Memory B cell (primary cell): Measurements from ENCODE around the gene TMEM38B.
"Not testable (repeated sequence)": the region's sequence is repeated elsewhere in the genome, so short reads cannot be mapped to it uniquely, and the experiment has no call there.

Experiments used
- ATAC-seq: fragments of 150-1000 bp; cut with Tn5 transposase; 2 replicates; pipeline ENCODE4 v1.10.0; 2021; ENCODE audit warnings: low read depth, mild to moderate bottlenecking, moderate library complexity
- DNase-seq, 2 donors: peaks; one replicate each; pipeline ENCODE4 v3.0.0; 2022; ENCODE audit warnings: low spot score in 2 of 2
- H3K27ac Mint-ChIP-seq: one replicate; pipeline ENCODE4 v1.8.0; 2022; ENCODE audit warnings: mild to moderate bottlenecking, moderate library complexity, mixed read lengths
- H3K27me3 Mint-ChIP-seq: one replicate; pipeline ENCODE4 v1.8.0; 2022; ENCODE audit warnings: mixed read lengths
- H3K36me3 Mint-ChIP-seq: one replicate; pipeline ENCODE4 v1.8.0; 2022; ENCODE audit warnings: mild to moderate bottlenecking, mixed read lengths
- H3K4me1 Mint-ChIP-seq: one replicate; pipeline ENCODE4 v1.8.0; 2022; ENCODE audit warnings: mixed read lengths
- H3K4me3 Mint-ChIP-seq: one replicate; pipeline ENCODE4 v1.8.0; 2022; ENCODE audit warnings: mild to moderate bottlenecking, moderate library complexity, mixed read lengths
- H3K9me3 Mint-ChIP-seq: one replicate; pipeline ENCODE4 v1.8.0; 2022; ENCODE audit warnings: mixed read lengths

Gene TMEM38B

DNA sequence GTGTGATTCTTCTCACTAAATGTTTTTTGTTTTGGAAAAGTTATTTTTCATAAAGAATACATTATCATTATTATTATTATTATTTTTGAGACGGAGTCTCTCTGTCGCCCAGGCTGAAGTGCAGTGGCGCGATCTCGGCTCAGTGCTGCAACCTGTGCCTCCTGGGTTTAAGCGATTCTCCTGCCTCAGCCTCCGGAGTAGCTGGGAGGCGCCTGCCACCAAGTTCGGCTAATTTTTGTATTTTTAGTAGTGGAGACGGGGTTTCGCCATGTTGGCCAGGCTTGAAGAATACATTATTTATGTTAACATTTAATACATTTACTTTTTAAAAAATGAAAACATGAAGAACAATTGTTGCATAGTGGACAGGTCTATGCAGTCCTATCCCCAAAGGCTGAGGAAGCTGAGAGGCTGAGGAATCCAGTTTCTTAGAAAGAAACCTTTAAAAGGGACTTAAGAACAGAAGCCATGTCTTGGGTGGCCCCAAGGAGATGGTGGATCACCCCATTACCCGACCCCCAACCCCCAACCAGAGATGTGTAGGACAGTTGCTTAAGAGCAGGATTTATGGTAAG, 2.0 kb downstream of the TMEM38B start:
- Mint-ChIP-seq H3K4me1 (peaks cover 34% of the 10 kb centered on the region), H3K4me3 (no peak overlapping the region), H3K27ac (no peak overlapping the region), H3K9me3 (no peaks in the 10 kb centered on the region), H3K36me3 (peaks cover 2% of the 10 kb centered on the region), H3K27me3 (peaks cover 5% of the 10 kb centered on the region)
- ATAC-seq, result no peak
- no peak for DNase-seq

GRCh38 chr9:105697871-105698270, 3.5 kb downstream of the TMEM38B start:
- Mint-ChIP-seq H3K4me3 (no peak overlapping the region), H3K27ac (no peak overlapping the region), H3K9me3 (no peaks in the 10 kb centered on the region), H3K36me3 (peaks cover 2% of the 10 kb centered on the region), H3K4me1 (peaks cover 38% of the 10 kb centered on the region), H3K27me3 (peaks cover 5% of the 10 kb centered on the region)
- ATAC-seq (no peak), DNase-seq (no peak)

- ATAC-seq (no peak), DNase-seq (no peak)
- Mint-ChIP-seq H3K36me3 (peaks cover 2% of the 10 kb centered on the region), H3K4me3 (no peak overlapping the region), H3K4me1 (peaks cover 36% of the 10 kb centered on the region), H3K9me3 (no peaks in the 10 kb centered on the region), H3K27ac (no peak overlapping the region), H3K27me3 (peaks cover 4% of the 10 kb centered on the region)
Measured at GRCh38 chr9:105698348-105698870, 4.1 kb downstream of the TMEM38B start.

- DNase-seq (no peak), ATAC-seq (no peak)
- Mint-ChIP-seq H3K4me1 (peaks cover 25% of the 10 kb centered on the region), H3K27ac (no peak overlapping the region), H3K36me3 (peaks cover 2% of the 10 kb centered on the region), H3K9me3 (no peaks in the 10 kb centered on the region), H3K4me3 (no peak overlapping the region), H3K27me3 (no peaks in the 10 kb centered on the region)
Measured at GRCh38 chr9:105700668-105701067, 6.3 kb downstream of the TMEM38B start.

- Mint-ChIP-seq H3K9me3 (no peaks in the 10 kb centered on the region), H3K27ac (no peak overlapping the region), H3K27me3 (no peaks in the 10 kb centered on the region), H3K36me3 (peaks cover 3% of the 10 kb centered on the region), H3K4me1 (peaks cover 25% of the 10 kb centered on the region), H3K4me3 (no peak overlapping the region)
- DNase-seq, result no peak
- no peak for ATAC-seq
Measured at GRCh38 chr9:105701145-105701544, 6.8 kb downstream of the TMEM38B start.

DNA sequence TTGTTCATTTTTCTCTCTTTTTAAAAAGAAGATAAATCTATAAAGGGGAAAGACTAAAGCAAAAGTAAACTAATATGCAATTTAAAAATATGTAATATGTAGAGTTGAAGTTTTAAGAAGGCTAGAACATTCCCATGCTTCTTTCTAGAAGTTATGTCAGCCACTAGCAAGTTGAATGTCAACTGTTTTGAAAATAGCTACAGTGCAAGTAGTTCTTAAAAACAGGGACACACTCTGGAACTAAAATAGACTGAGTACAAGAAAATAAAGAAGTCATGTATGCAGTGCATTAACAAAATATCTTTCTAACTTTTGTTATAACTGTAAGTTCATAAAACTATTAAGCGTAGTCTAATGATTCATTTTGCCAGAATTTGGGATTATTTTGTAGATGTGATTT, 7.9 kb downstream of the TMEM38B start:
- ATAC-seq, result no peak
- no peak for DNase-seq
- Mint-ChIP-seq H3K27ac (no peak overlapping the region), H3K4me3 (no peak overlapping the region), H3K4me1 (peaks cover 23% of the 10 kb centered on the region), H3K9me3 (no peaks in the 10 kb centered on the region), H3K36me3 (peaks cover 3% of the 10 kb centered on the region), H3K27me3 (no peaks in the 10 kb centered on the region)

GRCh38 chr9:105703638-105704037, 9.3 kb downstream of the TMEM38B start:
- peaks cover 21% of the 10 kb centered on the region for H3K4me1 Mint-ChIP-seq
- not testable (repeated sequence) for H3K27ac Mint-ChIP-seq, H3K27me3 Mint-ChIP-seq, H3K9me3 Mint-ChIP-seq, DNase-seq, H3K36me3 Mint-ChIP-seq, H3K4me3 Mint-ChIP-seq, ATAC-seq

DNA sequence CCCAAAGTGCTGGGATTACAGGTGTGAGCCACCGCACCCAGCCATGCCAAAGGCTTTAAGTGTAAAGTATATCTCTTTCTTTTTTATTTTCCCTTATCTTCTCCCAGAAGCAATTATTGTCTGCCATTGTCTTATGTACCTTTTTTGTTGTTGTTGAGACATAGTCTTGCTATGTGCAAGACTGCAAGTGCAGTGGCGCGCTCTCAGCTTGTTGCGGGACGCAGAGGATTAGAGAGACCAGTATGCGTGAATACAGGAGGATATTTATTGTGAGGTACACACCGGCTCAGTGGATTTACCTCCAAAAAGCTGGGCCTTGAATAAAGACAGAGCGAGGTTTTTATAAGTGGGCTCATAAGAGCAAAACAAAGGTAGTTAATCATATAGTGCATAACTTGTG, 11.8 kb downstream of the TMEM38B start:
- Mint-ChIP-seq H3K27me3 (no peaks in the 10 kb centered on the region), H3K9me3 (no peaks in the 10 kb centered on the region), H3K36me3 (peaks cover 11% of the 10 kb centered on the region), H3K4me3 (no peak overlapping the region), H3K27ac (no peak overlapping the region), H3K4me1 (peaks cover 7% of the 10 kb centered on the region)
- ATAC-seq (no peak), DNase-seq (no peak)

- peaks cover 13% of the 10 kb centered on the region for H3K36me3 Mint-ChIP-seq
- H3K4me3 Mint-ChIP-seq, result no peak overlapping the region
- H3K27ac Mint-ChIP-seq, result no peak overlapping the region
- no peaks in the 10 kb centered on the region for H3K27me3 Mint-ChIP-seq
- H3K4me1 Mint-ChIP-seq, result peaks cover 3% of the 10 kb centered on the region
- DNase-seq, result no peak
- no peak for ATAC-seq
- H3K9me3 Mint-ChIP-seq, result no peaks in the 10 kb centered on the region
Measured at GRCh38 chr9:105708405-105708804, 14.1 kb downstream of the TMEM38B start.

DNA sequence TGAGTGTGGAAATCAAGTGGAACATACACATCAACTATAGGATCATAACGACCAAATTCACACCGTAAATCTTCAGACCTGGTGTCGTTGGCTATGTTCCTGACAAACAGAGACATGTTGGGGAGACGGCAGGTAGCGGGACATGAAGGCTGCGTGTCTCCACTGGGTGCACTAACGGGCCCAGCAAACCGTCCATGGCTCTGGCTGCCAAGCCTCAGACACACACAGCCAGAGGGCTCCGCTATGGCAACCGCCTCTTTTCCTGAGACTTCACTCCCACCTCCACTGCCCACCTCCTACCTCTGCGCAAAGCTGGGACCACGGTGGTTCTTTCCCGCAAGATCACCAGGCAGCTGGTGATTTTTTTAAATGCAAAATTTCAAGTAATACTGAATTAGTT, 16.3 kb downstream of the TMEM38B start:
- Mint-ChIP-seq H3K27me3 (no peaks in the 10 kb centered on the region), H3K36me3 (peaks cover 19% of the 10 kb centered on the region), H3K9me3 (no peaks in the 10 kb centered on the region), H3K27ac (no peak overlapping the region), H3K4me3 (no peak overlapping the region), H3K4me1 (peaks cover 3% of the 10 kb centered on the region)
- ATAC-seq (no peak), DNase-seq (no peak)

- peaks cover 16% of the 10 kb centered on the region for H3K36me3 Mint-ChIP-seq
- no peak overlapping the region for H3K27ac Mint-ChIP-seq
- peaks cover 7% of the 10 kb centered on the region for H3K4me1 Mint-ChIP-seq
- no peaks in the 10 kb centered on the region for H3K27me3 Mint-ChIP-seq
- no peak overlapping the region for H3K4me3 Mint-ChIP-seq
- DNase-seq (no peak), ATAC-seq (no peak)
- no peaks in the 10 kb centered on the region for H3K9me3 Mint-ChIP-seq
Measured at GRCh38 chr9:105711867-105712266, 17.5 kb downstream of the TMEM38B start.

DNA sequence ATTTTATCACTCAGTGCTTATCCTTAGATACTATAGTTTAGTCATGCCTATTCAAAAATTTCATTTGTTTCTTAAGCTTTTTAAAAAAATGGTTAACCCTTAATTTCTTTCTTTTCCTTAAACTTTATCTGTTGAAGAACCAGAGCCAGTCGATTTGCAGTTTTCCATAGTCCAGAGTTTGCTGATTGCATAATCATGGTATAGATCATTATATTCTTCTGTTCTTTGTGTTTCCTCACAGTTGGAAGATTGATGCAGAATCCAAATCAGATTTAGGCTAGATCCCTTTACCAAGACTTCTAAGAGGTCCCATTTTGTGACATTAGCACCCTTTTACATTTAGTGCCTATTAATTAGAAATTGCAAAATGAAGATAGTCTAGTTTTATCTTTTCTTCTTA, 18.0 kb downstream of the TMEM38B start:
- H3K4me1 Mint-ChIP-seq, result peaks cover 7% of the 10 kb centered on the region
- no peaks in the 10 kb centered on the region for H3K9me3 Mint-ChIP-seq
- H3K4me3 Mint-ChIP-seq, result no peak overlapping the region
- H3K36me3 Mint-ChIP-seq, result peaks cover 16% of the 10 kb centered on the region
- H3K27ac Mint-ChIP-seq, result no peak overlapping the region
- no peaks in the 10 kb centered on the region for H3K27me3 Mint-ChIP-seq
- DNase-seq (no peak), ATAC-seq (no peak)

- Mint-ChIP-seq H3K4me1 (peaks cover 7% of the 10 kb centered on the region), H3K27ac (no peak overlapping the region), H3K27me3 (no peaks in the 10 kb centered on the region), H3K4me3 (no peak overlapping the region), H3K9me3 (no peaks in the 10 kb centered on the region), H3K36me3 (peaks cover 16% of the 10 kb centered on the region)
- DNase-seq (no peak), ATAC-seq (no peak)
Measured at GRCh38 chr9:105712773-105713172, 18.4 kb downstream of the TMEM38B start.

GRCh38 chr9:105713260-105714019, 19.1 kb downstream of the TMEM38B start:
- Mint-ChIP-seq H3K27ac (no peak overlapping the region), H3K9me3 (no peaks in the 10 kb centered on the region), H3K4me3 (no peak overlapping the region), H3K36me3 (peaks cover 16% of the 10 kb centered on the region), H3K4me1 (peaks cover 7% of the 10 kb centered on the region), H3K27me3 (no peaks in the 10 kb centered on the region)
- DNase-seq (no peak), ATAC-seq (no peak)

GRCh38 chr9:105714020-105714331, 19.6 kb downstream of the TMEM38B start:
- Mint-ChIP-seq H3K27me3 (no peaks in the 10 kb centered on the region), H3K4me1 (peaks cover 4% of the 10 kb centered on the region), H3K9me3 (no peaks in the 10 kb centered on the region), H3K4me3 (no peak overlapping the region), H3K27ac (no peak overlapping the region), H3K36me3 (peaks cover 16% of the 10 kb centered on the region)
- DNase-seq (no peak), ATAC-seq (no peak)
